Stimulated activated CD8-positive, alpha-beta memory T cell treated with anti-CD3 and anti-CD28 coated beads, Interleukin-4, amount 100 ng/mL, for 4 hours (primary cell): Measurements from ENCODE around the gene ACP7.
"Not testable (repeated sequence)": the region's sequence is repeated elsewhere in the genome, so short reads cannot be mapped to it uniquely, and the experiment has no call there.

Experiments
- DNase-seq, 2 donors: peaks; one replicate each; pipeline ENCODE4 v3.0.0-alpha.2; 2020; ENCODE audit warnings: low read depth in 2 of 2, low spot score in 1 of 2

ACP7 gene

DNA sequence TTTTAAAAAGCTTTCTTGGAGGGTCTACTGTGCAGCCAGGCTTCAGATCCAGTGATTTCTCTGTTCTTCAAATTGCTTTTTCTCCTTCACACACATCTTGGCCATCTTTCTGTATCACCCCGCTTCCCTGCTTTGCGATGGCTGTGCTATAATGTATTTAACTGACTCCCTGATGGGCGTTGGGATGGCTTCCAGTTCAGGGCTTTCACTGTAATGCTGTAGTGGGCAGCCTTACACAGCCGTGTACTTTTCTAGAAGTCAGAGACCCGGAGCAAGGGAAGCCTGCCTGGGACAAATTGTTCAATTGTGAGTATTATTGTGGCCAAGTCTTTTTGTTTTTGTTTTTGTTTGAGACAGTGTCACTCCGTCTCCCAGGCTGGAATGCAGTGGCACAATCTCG, 22.0 kb downstream of the ACP7 start:
- DNase-seq = no peak

DNA sequence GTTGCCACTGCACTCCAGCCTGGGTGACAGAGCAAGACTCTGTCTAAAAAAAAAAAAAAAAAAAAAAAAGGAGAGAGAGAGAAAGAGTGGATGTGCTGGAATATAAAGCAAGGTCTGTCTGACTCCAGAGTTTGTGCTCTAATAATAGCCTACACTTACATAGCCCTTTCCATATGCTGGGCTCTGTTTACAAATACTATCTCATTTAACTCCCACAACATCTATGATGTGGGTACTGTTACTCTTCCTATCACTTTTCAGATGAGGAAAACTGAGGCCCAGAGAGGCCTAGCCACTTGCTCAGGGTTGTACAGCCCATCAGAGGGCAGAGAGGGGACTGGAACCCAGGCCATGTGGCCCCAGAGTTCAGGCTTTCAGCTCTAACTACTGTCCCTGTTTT, 25.5 kb downstream of the ACP7 start:
- no peak for DNase-seq

DNA sequence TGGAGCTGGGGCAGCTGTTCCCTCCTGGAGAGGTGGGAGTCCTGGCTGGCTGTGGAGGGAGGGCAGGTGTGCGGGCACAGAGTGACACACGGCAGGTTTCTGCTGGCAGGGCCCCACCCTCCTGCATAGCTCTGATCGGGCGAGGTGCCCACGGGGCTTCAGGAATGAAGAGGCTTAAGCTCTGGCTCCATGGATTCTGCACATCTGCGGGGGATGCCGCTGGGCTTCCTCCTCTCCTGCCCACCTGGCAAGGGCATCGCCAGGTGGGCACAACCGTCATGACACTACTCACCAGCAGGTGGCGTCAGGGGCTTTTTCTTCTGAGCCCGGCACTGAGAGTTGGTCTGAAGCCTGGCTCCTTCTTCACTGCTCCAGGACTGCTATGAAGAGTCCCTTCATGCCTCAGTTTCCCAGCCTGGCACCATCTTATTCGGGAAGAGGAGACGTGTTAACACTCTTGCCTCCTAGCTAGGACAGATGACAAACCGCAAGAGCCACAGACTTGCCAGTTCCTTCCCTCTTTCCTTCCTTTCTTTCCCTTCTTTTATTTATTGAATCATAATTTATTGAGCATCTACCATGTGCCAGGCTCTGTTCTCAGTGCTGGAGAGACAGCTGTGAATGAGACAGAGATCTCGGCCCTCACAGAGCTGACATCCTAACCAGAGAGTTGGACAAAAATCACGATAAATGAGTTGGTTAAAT, 26.2 kb downstream of the ACP7 start:
- peak; percentile 34 to 62 for DNase-seq

DNA sequence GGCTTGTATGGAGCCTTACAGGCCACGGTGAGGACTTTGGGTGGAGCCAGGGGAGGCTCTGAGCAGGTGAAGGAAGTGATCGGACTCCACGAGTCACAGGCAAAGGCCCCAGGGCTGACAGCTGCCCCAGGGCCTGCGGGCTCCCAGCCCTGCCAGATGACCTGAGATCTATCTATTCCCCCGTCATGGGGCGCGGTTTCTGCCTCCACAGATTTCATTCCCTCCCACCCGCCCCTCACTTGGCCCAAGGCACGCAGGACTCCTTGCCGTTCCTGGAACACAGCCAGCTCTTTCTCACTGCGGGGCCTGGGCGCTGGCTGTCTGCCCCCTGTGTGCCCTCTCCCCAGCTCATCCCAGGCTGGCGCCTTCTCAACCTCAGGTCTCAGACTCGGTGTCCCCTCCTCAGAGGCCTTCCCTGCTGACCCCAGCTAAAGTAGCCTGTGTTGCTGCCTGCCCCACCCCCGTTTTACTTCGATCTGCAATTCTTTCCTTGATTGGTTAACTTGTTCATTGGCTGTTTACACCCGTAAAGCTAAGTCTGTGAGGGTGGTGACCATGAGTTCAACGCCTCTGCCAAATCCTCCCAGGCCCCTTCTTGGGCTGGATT, 27.5 kb downstream of the ACP7 start:
- DNase-seq = no peak

DNA sequence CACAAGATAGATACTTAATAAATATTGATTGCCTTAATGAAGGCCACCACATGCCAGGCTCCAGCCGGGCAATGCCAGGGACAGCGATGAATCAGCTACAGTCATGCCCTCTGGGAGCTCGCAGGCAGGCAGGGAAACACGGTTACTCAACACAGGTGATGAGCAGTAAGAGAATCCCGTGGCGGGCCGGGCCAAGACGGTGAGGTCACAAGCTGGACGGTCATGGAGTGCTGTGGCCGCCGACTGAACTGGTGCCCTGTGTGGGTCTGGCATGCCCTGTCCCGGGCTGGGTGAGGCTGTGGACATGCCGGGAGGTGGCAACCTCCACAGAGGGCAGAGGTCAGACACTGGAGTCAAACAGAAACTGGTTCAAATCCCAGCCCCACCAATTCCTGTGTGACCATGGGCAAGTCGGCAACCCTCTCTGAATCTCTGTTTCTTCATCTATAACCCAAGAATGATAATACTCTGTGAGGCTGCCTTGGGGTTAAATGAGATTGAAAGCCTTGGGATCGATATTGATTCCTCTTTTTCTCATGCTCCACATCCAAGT, 28.2 kb downstream of the ACP7 start:
- no peak for DNase-seq

DNA sequence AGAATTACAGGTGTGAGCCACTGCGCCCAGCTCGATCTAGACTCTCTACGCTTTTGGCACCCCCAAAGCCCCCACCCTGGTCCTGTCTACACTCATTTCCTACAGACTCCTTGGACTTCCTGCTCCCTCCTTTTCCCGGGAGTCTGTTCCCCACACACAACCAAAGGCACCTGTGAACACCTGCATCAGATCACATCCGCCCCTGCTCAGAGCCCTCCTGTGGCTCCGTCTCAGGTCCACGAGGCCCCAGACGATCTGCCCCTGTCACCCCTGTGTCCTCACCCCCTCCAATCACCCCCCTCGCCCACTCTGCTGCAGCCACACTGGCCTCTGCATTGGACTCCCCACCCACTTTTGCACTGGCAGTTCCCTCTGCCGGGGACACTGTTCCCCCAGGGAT, 29.0 kb downstream of the ACP7 start:
- DNase-seq = no peak

DNA sequence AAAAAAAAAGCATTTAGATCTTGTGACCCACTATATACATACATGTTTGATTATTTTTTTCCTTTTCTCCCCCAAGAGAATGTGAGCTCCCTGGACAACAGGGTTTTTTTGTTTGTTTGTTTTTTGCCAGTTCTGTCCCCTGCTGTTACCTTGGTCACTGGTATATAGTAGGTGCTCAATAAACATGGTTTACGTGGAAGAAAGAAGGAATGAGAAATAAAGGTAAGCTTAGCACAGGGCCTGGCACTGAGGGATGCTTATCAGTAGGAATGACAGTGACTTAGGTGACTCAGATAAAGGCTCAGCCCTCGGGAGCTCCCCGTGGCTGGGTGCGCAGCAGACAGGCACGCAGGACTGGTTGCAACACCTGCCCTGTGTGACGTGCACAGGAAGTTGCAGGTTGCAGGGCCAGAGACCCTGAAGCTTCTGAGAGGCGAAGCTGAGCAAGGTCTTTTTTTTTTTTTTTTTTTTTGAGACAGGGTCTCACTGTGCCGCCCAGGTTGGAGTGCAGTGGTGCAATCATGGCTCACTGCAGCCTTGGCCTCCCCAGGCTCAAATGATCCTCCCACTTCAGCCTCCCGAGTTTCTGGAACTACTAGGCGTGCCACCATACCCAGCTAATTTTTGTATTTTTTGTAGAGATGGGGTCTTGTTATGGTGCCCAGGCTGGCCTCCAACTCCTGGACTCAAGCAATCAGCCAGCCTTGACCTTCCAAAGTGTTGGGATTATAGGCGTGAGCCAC, 31.1 kb downstream of the ACP7 start:
- no peak for DNase-seq

DNA sequence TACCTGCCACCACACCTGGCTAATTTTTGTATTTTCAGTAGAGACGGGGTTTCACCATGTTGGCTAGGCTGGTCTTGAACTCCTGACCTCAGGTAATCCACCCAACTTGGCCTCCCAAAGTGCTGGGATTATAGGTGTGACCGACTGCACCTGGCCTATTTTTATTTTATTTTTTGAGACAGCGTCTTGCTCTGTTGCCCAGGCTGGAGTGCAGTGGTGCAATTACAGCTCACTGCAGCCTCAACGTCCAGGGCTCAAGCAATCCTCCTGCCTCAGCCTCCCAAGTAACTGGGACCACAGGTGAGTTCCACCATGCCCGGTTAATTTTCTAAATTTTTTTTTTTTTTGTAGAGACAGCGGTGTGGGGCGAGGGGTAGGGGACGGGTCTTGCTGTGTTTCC, 32.9 kb downstream of the ACP7 start:
- DNase-seq = not testable (repeated sequence)

DNA sequence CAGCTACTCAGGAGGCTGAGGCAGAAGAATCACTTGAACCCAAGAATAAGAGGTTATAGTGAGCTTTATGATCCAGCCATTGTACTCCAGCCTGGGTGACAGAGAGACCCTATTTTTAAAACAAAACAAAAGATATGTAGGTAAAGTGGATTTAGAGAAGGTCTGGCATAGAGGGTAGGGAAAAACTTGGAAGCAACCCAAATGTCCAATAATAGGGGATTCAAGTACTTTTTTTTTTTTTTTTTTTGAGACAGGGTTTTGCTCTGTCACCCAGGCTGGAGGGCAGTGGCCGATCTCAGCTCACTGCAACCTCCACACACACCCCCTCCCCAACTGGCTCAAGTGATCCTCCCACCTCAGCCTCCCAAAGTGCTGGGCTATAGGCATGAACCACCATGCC, 35.7 kb downstream of the ACP7 start:
- DNase-seq = no peak

DNA sequence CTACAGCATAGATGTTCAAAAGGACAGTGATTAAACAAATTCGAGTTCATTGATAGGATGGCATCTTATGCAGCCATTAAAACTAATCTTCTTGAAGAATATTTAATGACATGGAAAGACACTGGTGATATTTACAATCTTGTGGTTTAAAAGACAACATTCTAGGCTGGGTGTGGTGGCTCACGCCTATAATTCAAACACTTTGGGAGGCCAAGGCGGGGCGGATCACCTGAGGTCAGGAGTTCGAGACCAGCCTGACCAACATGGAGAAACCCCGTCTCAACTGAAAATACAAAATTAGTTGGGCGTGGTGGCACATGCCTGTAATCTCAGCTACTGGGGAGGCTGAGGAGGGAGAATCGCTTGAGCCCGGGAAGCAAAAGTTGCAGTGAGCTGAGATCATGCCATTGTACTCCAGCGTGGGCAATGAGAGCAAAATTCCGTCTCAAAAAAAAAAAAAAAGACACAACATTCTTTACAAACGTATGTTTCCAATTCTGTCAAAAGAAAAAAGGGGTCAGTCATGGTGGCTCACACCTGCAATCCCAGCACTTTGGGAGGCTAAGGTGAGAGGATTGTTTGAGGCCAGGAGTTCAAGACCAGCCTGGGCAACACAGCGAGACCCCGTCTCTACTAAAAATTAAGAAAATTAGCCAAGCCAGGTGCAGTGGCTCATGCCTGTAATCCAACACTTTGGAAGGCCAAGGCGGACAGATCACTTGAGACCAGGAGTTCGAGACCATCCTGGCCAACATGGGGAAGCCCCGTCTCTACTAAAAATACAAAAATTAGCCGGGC, 39.0 kb downstream of the ACP7 start:
- no peak for DNase-seq

DNA sequence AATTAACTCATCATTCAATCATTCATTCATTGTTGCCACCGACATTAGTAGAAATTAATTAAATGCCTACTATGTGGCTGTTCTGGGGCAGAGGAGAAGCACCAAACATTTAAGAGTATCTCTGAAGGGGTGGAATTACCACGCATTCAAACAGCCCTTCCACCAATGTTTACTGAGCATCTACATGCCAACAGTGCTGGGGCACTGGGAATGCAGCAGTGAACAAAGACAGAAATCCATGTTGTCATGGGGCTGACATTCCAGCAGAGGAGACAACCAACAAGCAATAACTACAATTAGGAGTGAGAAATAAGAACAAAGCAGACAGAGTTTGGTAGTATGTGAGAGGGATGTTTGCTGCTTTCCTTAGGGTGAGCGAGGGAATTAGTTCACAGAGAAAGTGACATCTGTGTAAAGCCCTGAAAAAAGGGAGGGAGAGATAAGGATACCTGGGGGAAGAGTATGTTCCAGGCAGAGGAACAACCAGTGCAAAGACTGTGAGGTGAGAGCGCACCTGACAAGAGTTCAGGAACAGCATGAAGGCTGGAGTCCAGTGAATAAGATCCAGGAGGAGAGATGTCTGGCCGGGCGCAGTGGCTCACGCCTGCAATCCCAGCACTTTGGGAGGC, 40.1 kb downstream of the ACP7 start:
- no peak for DNase-seq

DNA sequence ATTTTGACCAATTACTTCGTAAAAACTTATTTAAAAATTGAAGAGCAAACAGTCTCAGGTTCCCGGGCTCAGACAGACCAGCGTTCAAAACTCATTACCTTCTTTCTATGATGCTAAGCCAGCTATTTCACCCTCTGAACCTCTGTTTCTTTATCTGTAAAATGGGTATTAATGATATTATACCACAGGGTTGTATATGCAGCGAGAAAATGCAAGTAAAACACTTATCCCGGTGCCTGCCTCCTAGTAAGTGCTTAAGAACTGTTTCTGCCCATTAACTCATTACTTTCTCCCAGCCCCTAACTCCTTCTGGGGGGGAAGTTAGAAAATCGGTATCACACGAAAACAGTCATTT, 41.0 kb downstream of the ACP7 start:
- DNase-seq = no peak

DNA sequence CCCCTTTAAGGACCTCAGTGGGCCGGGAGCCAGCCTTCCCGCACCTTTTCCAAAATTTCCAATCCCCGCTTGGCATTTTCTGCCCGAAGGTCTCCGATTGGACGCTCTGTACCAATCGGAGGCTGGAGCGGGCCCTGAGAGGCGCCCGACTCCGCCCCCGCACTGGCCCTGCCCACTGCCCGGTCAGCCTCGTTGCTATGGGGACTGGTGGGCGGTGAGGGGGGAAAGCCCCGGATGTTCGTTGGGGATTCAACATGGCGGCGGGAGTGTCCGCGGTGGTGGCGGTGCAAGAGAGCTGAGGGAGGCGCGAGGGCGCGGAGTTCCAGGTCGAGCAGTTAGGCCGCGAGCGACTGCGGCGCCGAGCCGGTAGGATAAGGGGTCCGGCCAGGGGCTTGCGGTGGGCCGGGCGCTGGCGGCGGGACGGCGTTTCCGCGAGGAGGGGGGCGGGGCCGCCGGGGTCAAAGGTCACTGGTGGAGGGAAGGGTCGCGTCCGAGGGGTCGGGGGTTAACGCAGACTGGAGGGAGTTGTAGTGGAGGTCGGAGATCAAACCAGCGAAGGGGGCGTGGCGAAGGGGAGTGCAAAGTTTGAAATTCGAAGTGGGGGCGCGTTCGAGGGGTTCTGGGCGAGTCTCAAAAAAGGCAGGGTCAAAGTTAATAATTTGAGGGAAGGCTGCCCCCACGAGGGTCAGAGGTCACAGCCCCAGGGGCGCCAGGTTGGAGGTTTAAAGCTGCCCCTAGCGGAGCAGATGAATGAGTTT, 41.6 kb downstream of the ACP7 start, which contains the start of gene PAK4:
PAK4 (plus strand) TSS at position 233 of the 758 bp plus-strand sequence. CDS start 43,768 bp downstream, outside the sequence.
- DNase-seq = peak; percentile 92 to 93

DNA sequence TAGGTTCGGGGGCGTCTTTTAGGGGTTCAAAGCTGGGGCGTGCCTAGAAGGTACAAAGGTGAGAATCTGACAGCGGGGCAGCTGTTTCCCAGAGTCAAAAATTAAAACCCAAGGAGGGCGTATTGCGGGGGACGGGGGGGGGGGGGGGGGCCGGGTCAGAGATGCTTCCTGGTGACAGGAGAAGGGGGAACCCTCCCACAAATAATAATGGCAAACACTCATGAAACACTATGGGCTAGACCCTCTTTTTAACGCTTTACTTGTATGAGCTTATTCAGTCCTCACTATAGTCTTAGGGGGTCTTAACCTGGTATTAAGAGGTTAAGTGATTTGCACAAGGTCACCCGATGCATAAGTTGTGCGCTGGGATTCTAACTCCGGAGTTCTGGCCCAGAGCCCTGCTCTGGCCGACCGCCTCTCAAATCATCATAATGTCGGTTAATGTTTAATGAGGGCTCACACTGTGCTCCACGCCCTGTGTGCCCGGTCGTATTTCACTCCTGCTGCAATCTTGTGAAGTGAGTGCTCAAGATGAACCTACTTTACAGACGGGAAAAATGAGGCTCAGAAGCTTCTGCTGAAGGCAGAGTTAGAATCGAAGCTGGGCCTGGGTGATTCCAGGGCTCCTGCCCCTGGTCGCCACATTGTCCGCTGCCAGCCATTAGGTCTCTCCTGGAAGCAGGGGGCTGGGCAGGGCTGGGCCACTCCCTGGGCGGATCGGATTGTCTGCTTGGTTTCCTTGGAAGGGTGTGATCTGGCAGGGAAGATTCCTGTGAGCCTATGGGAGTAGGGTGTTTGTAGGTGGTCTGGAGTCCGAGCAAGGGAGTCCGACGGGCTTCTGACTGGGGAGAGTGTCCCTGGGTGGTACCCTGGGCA, 42.4 kb downstream of the ACP7 start:
- DNase-seq = no peak

DNA sequence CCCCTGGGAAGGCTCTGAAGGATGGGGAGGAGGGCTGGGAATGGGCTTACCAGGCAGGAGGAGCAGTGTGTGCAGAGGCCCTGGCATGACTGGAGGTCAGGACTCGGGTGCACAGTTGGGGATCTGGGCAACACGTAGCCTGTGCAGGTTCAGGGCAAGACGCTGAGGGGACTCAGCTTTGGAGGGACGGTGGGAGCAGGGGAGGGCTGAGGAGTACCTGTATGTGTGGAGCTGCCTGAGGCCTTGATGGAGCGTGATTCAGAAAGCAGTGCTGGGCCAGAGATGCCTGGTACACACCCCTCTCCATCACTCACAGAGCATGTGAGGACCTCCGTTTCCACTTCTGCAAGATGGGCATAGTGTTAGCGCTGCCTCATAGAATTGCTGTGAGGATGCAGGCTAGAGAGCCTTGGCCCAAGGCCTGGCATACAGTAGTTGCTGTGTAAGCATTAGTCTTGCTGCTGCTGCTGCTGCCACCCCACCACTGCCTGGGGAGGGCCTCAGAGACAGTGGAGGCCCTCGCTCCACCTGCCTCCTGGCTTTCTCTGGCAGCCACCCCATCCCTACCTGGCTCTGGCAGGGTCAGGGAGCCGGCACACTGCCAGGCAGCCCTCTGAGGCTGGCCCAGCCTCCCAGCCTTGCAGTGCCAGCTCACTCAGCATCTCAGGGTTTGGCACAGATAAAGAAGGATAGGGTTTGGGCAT, 43.8 kb downstream of the ACP7 start:
- no peak for DNase-seq

DNA sequence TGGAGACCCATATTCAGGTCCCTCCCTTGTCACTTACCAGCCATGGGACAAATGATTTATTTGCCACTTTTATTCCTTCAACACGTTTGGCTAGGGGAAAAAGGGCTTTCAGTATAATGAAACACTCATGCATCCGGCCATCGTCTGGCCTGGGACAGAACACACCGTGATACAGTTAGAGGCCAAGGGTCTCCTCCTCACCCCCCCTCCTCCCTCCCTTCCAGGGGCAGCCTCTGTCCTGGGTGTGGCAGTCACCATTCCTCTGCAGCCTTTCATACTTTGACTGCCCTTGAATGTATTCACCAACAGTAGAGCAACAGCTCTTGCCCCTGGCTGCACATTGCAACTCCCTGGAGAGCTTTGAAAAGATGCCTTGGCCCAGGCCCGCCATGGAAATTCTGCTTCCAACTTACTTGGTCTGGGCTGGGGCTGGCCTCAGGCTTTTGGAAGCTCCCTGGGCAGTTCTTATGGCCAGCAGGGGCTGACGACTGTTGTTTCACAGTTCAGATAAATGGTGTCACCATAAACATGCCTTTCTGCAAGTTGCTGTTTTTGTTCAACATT, 44.4 kb downstream of the ACP7 start:
- no peak for DNase-seq

DNA sequence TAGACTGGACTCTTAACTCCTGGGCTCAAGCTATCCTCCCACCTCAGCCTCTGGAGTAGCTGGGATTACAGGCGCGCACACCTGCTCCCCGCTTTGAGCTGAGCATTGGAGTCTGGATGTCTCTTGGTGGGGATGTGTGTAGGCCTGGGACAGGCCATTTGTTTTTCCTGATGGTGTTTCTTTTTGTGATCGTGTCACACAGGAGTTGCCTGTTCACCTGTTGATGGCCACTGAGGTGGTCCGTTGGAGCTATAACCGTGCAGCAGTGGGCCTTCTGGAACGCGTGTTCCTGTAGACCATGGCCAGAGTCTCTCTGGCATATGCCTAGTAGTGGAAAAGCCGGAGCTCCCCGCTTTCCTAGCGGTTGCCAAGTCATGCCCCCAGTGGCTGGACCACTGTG, 44.9 kb downstream of the ACP7 start:
- no peak for DNase-seq
